ENCODE results near the gene NCKAP5.

The NCKAP5 gene

DNA sequence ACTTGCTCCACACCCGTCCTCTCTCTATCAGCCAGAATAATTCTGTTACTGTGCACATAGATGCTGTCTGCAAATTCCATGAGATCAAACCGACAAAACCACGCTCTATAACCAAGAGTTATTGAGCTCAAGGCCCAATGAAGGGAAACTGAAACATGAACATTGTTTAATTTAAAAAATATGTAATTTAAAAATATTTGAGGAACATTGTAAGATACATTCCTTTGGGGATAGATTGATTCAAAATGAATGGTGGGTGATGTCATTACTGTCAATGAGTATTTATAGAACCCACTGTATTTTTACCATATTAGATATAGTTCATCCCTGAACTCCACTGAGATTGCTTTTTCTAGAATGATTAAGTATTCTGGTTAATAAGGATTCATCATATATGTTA lies 50.4 kb downstream of the NCKAP5 start:
- no peak for DNase-seq (ENCODE audit: low read depth, low spot score)
- ChIA-PET POLR2A (no interaction called here), CTCF (no interaction called here)
- H3K4me3 ChIP-seq (ENCODE audit: low read depth, low read length), result no peak overlapping the region
- no peak for TF ChIP-seq CTCF (IDR thresholded peaks at IDR 0.05; ENCODE audit: insufficient read depth, low read length, missing control alignments)

DNA sequence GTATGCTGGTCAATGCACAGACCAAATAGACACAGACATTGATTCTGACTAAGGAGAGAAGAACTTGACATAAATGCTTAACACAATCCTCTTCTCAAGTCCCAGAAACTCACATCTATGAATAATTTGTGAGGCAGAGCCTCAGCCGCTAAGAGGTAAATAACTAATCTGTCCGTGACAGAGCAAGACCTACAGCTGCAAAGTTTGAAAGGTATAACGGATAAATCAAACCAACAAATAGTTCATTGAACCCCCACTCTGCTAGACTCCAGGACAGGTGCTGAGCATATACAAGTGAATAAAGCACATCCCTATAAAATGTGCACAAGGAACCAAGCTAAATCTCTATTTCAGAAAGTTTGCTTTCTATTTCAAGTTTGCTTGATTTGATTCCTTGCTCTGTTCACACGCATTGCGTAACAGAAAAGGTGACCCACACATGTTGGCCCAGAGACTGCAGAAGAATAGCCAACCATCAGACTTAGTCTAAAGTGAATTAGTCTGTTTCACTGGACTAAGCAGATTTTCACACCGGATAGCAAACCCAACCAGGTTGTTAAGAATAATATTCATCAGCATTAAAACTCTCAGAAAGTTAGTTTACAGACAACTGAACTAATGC lies 51.7 kb downstream of the NCKAP5 start:
- ChIA-PET POLR2A (no interaction called here), CTCF (interaction anchor here (1.0 kb wide), 1 partner anchor 11 kb away, joined by 3 read pairs; no protein-coding TSS in a partner anchor)
- DNase-seq (ENCODE audit: low read depth, low spot score), result no peak
- H3K4me3 ChIP-seq (ENCODE audit: low read depth, low read length), result no peak overlapping the region
- TF ChIP-seq CTCF (IDR thresholded peaks at IDR 0.05; ENCODE audit: insufficient read depth, low read length, missing control alignments), result no peak

DNA sequence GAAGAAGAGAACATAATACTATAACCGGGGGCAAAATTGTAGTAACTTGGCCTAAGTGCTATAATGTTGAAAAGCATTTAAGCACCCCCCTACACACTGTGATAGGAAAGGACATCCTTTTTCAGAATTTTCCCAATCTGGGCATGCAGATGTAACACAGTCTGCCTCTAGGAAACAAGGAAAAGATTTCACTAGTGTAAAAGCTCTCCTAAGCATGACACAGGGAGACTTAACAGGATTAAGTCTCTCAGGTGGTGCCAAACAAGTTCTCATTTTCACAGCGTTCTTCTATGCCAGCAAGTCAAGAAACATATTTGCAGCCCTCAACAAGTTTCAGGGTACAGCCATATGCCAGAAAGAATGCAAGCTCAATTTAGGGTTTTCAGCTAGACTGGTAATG lies 53.0 kb downstream of the NCKAP5 start:
- DNase-seq (ENCODE audit: low read depth, low spot score), result no peak
- H3K4me3 ChIP-seq (ENCODE audit: low read depth, low read length), result no peak overlapping the region
- POLR2A ChIA-PET, result no interaction called here
- no peak for TF ChIP-seq CTCF (IDR thresholded peaks at IDR 0.05; ENCODE audit: insufficient read depth, low read length, missing control alignments)
- CTCF ChIA-PET, result interaction anchor here (0.6 to 1.4 kb wide), 4 partner anchors 10 to 265 kb away, joined by 3 to 4 read pairs (median 3); no protein-coding TSS in a partner anchor

DNA sequence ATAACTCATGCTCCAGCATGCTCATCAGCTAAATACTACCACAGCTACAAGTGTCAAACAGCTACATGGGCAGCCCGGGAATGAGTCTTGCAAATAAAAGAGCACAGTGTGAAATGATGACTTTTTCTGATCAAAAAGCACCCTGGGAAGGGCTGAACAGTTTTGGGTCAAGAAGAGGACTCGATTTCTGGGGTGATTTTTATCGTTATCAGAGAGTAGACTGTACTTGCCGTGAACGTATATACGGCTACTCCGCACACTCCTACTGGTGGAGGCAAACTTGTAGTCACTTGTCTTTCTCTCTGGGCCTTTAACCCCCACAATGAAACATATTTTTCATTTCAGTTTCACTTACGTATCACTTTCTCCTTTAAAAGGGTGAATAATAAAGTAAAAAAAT lies 54.4 kb downstream of the NCKAP5 start:
- CTCF ChIA-PET, result interaction anchor here (0.9 to 2.7 kb wide), 3 partner anchors 10 to 330 kb away, joined by 3 to 8 read pairs (median 5); no protein-coding TSS in a partner anchor
- no peak for TF ChIP-seq CTCF (IDR thresholded peaks at IDR 0.05; ENCODE audit: insufficient read depth, low read length, missing control alignments)
- POLR2A ChIA-PET, result no interaction called here
- H3K4me3 ChIP-seq (ENCODE audit: low read depth, low read length), result no peak overlapping the region
- DNase-seq (ENCODE audit: low read depth, low spot score), result no peak

GRCh38 chr2:133512121-133512520 lies 56.1 kb downstream of the NCKAP5 start:
- H3K4me3 ChIP-seq (ENCODE audit: low read depth, low read length), result no peak overlapping the region
- ChIA-PET CTCF (interaction anchor here (2.1 to 2.7 kb wide), 2 partner anchors 12 to 268 kb away, joined by 5 to 8 read pairs; no protein-coding TSS in a partner anchor), POLR2A (no interaction called here)
- no peak for TF ChIP-seq CTCF (IDR thresholded peaks at IDR 0.05; ENCODE audit: insufficient read depth, low read length, missing control alignments)
- no peak for DNase-seq (ENCODE audit: low read depth, low spot score)

DNA sequence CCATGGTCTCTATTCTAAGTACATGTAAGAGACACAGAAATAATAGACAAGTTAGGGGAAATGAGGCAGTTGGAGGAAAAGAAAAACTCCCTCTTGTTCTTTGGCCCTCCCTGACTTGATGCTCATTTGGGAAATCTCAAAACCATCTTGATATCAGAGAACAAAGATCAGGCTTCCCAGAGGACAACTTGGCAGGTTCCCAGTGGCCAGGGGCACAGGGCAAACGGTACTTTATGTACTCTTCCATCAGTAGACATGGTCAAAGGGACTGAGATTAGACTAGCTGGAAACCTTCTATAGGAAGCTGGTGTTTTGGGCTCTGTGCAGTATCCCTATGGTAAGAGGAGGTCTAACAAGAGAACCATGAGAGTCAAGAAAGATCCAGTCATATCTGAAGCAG lies 56.6 kb downstream of the NCKAP5 start:
- POLR2A ChIA-PET, result no interaction called here
- H3K4me3 ChIP-seq (ENCODE audit: low read depth, low read length), result no peak overlapping the region
- TF ChIP-seq CTCF (IDR thresholded peaks at IDR 0.05; ENCODE audit: insufficient read depth, low read length, missing control alignments), result no peak
- CTCF ChIA-PET, result interaction anchor here (2.1 kb wide), 1 partner anchor 268 kb away, joined by 5 read pairs; no protein-coding TSS in a partner anchor
- no peak for DNase-seq (ENCODE audit: low read depth, low spot score)

Data from AG04449 (cell line).